ENCODE measurements around the gene TET1. TPM values are rescaled to one million over a fixed set of nuclear protein-coding genes. Genes with fewer than 3 reads are reported as not detected.

TET1 gene
- total and polyA plus RNA-seq, 10 donors = 0.04 to 3.1 (median 2.1) TPM

GRCh38 chr10:68655620-68656126 lies 95.5 kb downstream of the TET1 start:
- Histone ChIP-seq H3K9me3 (no peaks in the 10 kb centered on the region), H3K36me3 (peaks cover 0 to 6% (median 0%) of the 10 kb centered on the region in 6 donors), H3K27me3 (replicated peaks in 1 of 7) (no peaks in the 10 kb centered on the region), H3K27ac (no peak overlapping the region), H3K4me3 (no peak overlapping the region), H3K4me1 (no peaks in the 10 kb centered on the region)
- intact Hi-C loops (cut with DNase I; ENCODE audit: low total_unique reads) = no loop called here
- DNase-seq = no peak
- TF ChIP-seq POLR2A (IDR thresholded peaks at IDR 0.05) = no peak
- TF ChIP-seq POLR2AphosphoS5 (IDR thresholded peaks at IDR 0.05) = no peak
- TF ChIP-seq CTCF (IDR thresholded peaks at IDR 0.05 in 8 of 11, conservative IDR thresholded peaks at IDR 0.05 in 3 of 11) = no peak
- 92 to 98% (median 96%) methylated on average over 3 of the region's 3 CpGs for WGBS, 5 donors

- no peak for DNase-seq
- Histone ChIP-seq H3K4me3 (no peak overlapping the region), H3K27me3 (replicated peaks in 1 of 7) (no peaks in the 10 kb centered on the region), H3K36me3 (peaks cover 0 to 16% (median 0%) of the 10 kb centered on the region in 6 donors), H3K9me3 (no peaks in the 10 kb centered on the region), H3K27ac (no peak overlapping the region), H3K4me1 (no peaks in the 10 kb centered on the region)
- WGBS, 5 donors = 83 to 95% (median 90%) methylated on average over 2 of the region's 2 CpGs
- no peak for TF ChIP-seq POLR2AphosphoS5 (IDR thresholded peaks at IDR 0.05)
- no peak for TF ChIP-seq POLR2A (IDR thresholded peaks at IDR 0.05)
- TF ChIP-seq CTCF (IDR thresholded peaks at IDR 0.05 in 8 of 11, conservative IDR thresholded peaks at IDR 0.05 in 3 of 11) = no peak
- intact Hi-C loops (cut with DNase I; ENCODE audit: low total_unique reads) = no loop called here
These were observed 105.7 kb downstream of the TET1 start for GRCh38 chr10:68665841-68666240.

GRCh38 chr10:68666280-68666760 lies 106.2 kb downstream of the TET1 start:
- Histone ChIP-seq H3K4me1 (no peaks in the 10 kb centered on the region), H3K36me3 (peaks cover 0 to 16% (median 0%) of the 10 kb centered on the region in 6 donors), H3K4me3 (no peak overlapping the region), H3K27ac (no peak overlapping the region), H3K27me3 (replicated peaks in 1 of 7) (no peaks in the 10 kb centered on the region), H3K9me3 (no peaks in the 10 kb centered on the region)
- DNase-seq = no peak
- 70 to 88% (median 85%) methylated on average over 5 of the region's 5 CpGs for WGBS, 5 donors
- TF ChIP-seq CTCF (IDR thresholded peaks at IDR 0.05 in 8 of 11, conservative IDR thresholded peaks at IDR 0.05 in 3 of 11) (no peak), POLR2A (IDR thresholded peaks at IDR 0.05) (no peak), POLR2AphosphoS5 (IDR thresholded peaks at IDR 0.05) (no peak)
- intact Hi-C loops (cut with DNase I; ENCODE audit: low total_unique reads) = no loop called here

- intact Hi-C loops (cut with DNase I; ENCODE audit: low total_unique reads) = no loop called here
- WGBS, 5 donors = 78 to 89% (median 88%) methylated on average over 5 of the region's 5 CpGs
- no peak for DNase-seq
- Histone ChIP-seq H3K27me3 (replicated peaks in 1 of 7) (no peaks in the 10 kb centered on the region), H3K4me1 (no peaks in the 10 kb centered on the region), H3K9me3 (no peaks in the 10 kb centered on the region), H3K36me3 (peaks cover 0 to 22% (median 0%) of the 10 kb centered on the region in 6 donors), H3K4me3 (no peak overlapping the region), H3K27ac (no peak overlapping the region)
- no peak for TF ChIP-seq POLR2AphosphoS5 (IDR thresholded peaks at IDR 0.05)
These were observed 108.1 kb downstream of the TET1 start for GRCh38 chr10:68668231-68668630.
